GM12878 (cell line): ENCODE measurements around the gene ZNRF3. TPM values are rescaled to one million over a fixed set of nuclear protein-coding genes. Genes with fewer than 3 reads are reported as not detected.

Source experiments
- ATAC-seq: fragments of 200-7000 bp; cut with Tn5 transposase; 3 replicates; pipeline ENCODE4 v1.9.1; 2020; ENCODE audit warnings: mild to moderate bottlenecking, moderate library complexity
- BruUV-seq: library from RNA; stranded (reverse); fragments of 400-500 nt; replicated peaks from 2 replicates; lab custom pipeline; 2021; lab: Mats Ljungman, UMichigan
- CTCF ChIA-PET: fragments of 300-600 bp; sonication (Branson Sonifier 250); formaldehyde crosslinking; extraction: SDS; loops from one replicate; lab custom pipeline; 2021; ENCODE audit warnings: inconsistent platforms; lab: Yijun Ruan, JAX
- POLR2A ChIA-PET: fragments of 350-600 bp; formaldehyde crosslinking; extraction: SDS; loops from one replicate; lab custom pipeline; 2021; ENCODE audit warnings: inconsistent platforms; lab: Charles Lee
- RAD21 ChIA-PET: fragments of 300-600 bp; sonication (Branson Sonifier 250); formaldehyde crosslinking; loops from one replicate; lab custom pipeline; 2023; ENCODE audit warnings: antibody characterized with exemption; ENCODE audit not compliant: unreplicated experiment; lab: Charles Lee
- SMC1A ChIA-PET: fragments of 300-600 bp; sonication (Branson Sonifier 250); formaldehyde crosslinking; loops from one replicate; lab custom pipeline; 2023; ENCODE audit not compliant: unreplicated experiment, uncharacterized antibody; lab: Charles Lee
- DNase-seq: peaks from one replicate; pipeline ENCODE4 v3.0.0-alpha.2; 2011; ENCODE audit warnings: low read depth, low spot score
- FAIRE-seq: peaks from 3 replicates; lab custom pipeline; 2011; peaks lifted over from hg19 to GRCh38; lab: Jason Lieb, UNC
- H2AFZ ChIP-seq: 2 replicates; pipeline ENCODE4 v1.6.0; 2011; ENCODE audit warnings: low read depth, low read length, control low read depth; ENCODE audit not compliant: control insufficient read depth
- H3K27ac ChIP-seq: 2 replicates; pipeline ENCODE4 v1.5.1; 2011; ENCODE audit warnings: control low read depth; ENCODE audit not compliant: control insufficient read depth, insufficient read depth
- H3K27me3 ChIP-seq, 2 experiments: replicated peaks in 1 of 2; 2 replicates each; pipeline versions ENCODE4 v1.6.0 to v1.6.1; 2011; ENCODE audit warnings: low read length in 1 of 2; ENCODE audit not compliant: control insufficient read depth in 2 of 2, insufficient read depth in 2 of 2
- H3K36me3 ChIP-seq, 2 experiments: 2 replicates each; pipeline ENCODE4 v1.5.1; 2011; ENCODE audit warnings: low read length in 1 of 2; ENCODE audit not compliant: control insufficient read depth in 2 of 2, insufficient read depth in 2 of 2
- H3K4me1 ChIP-seq: 2 replicates; pipeline ENCODE4 v1.6.1; 2011; ENCODE audit warnings: mild to moderate bottlenecking, low read length, moderate library complexity, mixed read lengths; ENCODE audit not compliant: control insufficient read depth, insufficient read depth
- H3K4me2 ChIP-seq: 2 replicates; pipeline ENCODE4 v1.6.0; 2011; ENCODE audit warnings: control low read depth; ENCODE audit not compliant: control insufficient read depth, insufficient read depth
- H3K4me3 ChIP-seq: fragments of 200-600 bp; sonication (generic); 2 replicates; pipeline ENCODE4 v1.5.1; 2016
- H3K79me2 ChIP-seq: 2 replicates; pipeline ENCODE4 v1.6.0; 2011; ENCODE audit warnings: low read length; ENCODE audit not compliant: control insufficient read depth, insufficient read depth
- H3K9ac ChIP-seq: 2 replicates; pipeline ENCODE4 v1.8.0; 2011; ENCODE audit warnings: low read length, control low read depth, mixed read lengths; ENCODE audit not compliant: control insufficient read depth, insufficient read depth
- H3K9me3 ChIP-seq: replicated peaks from 3 replicates; pipeline ENCODE4 v1.5.1; 2011; ENCODE audit warnings: mild to moderate bottlenecking, low read length; ENCODE audit not compliant: control insufficient read depth, insufficient read depth
- H4K20me1 ChIP-seq: 2 replicates; pipeline ENCODE4 v1.6.0; 2011; ENCODE audit not compliant: control insufficient read depth, insufficient read depth
- CEBPB ChIP-seq, 2 experiments: fragments of 150-350 bp in 1 of 2; IDR thresholded peaks; 2 replicates each; pipeline ENCODE4 v1.6.1; 2012 to 2014; ENCODE audit warnings: low read depth in 2 of 2, low read length in 2 of 2, borderline replicate concordance in 1 of 2, inconsistent platforms in 1 of 2
- CHD4 ChIP-seq: fragments of 200-600 bp; sonication (generic); IDR thresholded peaks from 2 replicates; pipeline ENCODE4 v1.6.1; 2016; ENCODE audit warnings: mild to moderate bottlenecking
- GABPA ChIP-seq: IDR thresholded peaks from 2 replicates; pipeline ENCODE4 v1.6.1; 2014; ENCODE audit warnings: antibody characterized with exemption, low read depth, mild to moderate bottlenecking, inconsistent platforms
- IKZF1 ChIP-seq: fragments of 450-650 bp; conservative IDR thresholded peaks from 2 replicates; pipeline ENCODE4 v1.6.1; 2017; ENCODE audit warnings: antibody characterized with exemption, mild to moderate bottlenecking
- IRF4 ChIP-seq: IDR thresholded peaks from 2 replicates; pipeline ENCODE4 v1.6.1; 2011; ENCODE audit warnings: low read depth, low read length
- LARP7 ChIP-seq: fragments of 450-650 bp; IDR thresholded peaks from 2 replicates; pipeline ENCODE4 v1.6.1; 2017; ENCODE audit warnings: mild to moderate bottlenecking
- NFIC ChIP-seq: IDR thresholded peaks from 2 replicates; pipeline ENCODE4 v1.6.1; 2012; ENCODE audit warnings: low read depth, mild to moderate bottlenecking, inconsistent platforms, low read length, moderate library complexity
- NR2F1 ChIP-seq: fragments of 450-650 bp; conservative IDR thresholded peaks from 2 replicates; pipeline ENCODE4 v1.6.1; 2017; ENCODE audit warnings: mild to moderate bottlenecking
- SMAD5 ChIP-seq: IDR thresholded peaks from 2 replicates; pipeline ENCODE4 v1.6.1; 2016; ENCODE audit warnings: antibody characterized with exemption, low read depth
- SUZ12 ChIP-seq: fragments of 200-600 bp; sonication (generic); IDR thresholded peaks from one replicate; pipeline ENCODE4 v1.6.1; 2018; ENCODE audit warnings: antibody characterized with exemption, mild to moderate bottlenecking; ENCODE audit not compliant: unreplicated experiment
- TCF12 ChIP-seq: IDR thresholded peaks from 2 replicates; pipeline ENCODE4 v1.6.1; 2011; ENCODE audit warnings: low read depth, mild to moderate bottlenecking, low read length
- WGBS: methylation state at CpG from one replicate; pipeline ENCODE4 v1.1.6; 2016; ENCODE audit warnings: low lambda C conversion rate; ENCODE audit not compliant: insufficient replicate concordance, insufficient coverage; ENCODE audit errors: missing lambda C conversion rate; 5-methylcytosine and 5-hydroxymethylcytosine counted together
- in situ Hi-C: fragments of 300-500 bp; cut with MboI; formaldehyde crosslinking; loops from 9 replicates; pipeline ENCODE4 v1.14.3; 2018; ENCODE audit warnings: mixed read lengths
- intact Hi-C: fragments of 100-400 bp; cut with micrococcal nuclease; formaldehyde crosslinking; loops from one replicate; pipeline ENCODE4 v1.14.2; 2022; ENCODE audit not compliant: unreplicated experiment
- polyA plus RNA-seq, 11 experiments: library from polyadenylated mRNA; depleted of rRNA in 4 of 11; unstranded in 6 of 11; stranded (reverse) in 5 of 11; fragments of >200 nt; fragmentation: Nextera tagmentation in 4 of 11; fragmentation: Illumina TruSeq in 1 of 11; extraction: Ambion mirVana in 4 of 11; extraction: Trizol in 1 of 11; gene quantifications; 1 replicate in 1 of 11; 2 replicates in 10 of 11; pipeline versions ENCODE4 v1.2.1 to v1.2.3, GENCODE V29; 2011 to 2016; ENCODE audit warnings: inconsistent platforms in 2 of 11, missing spikeins in 2 of 11, low read depth in 1 of 11
- total RNA-seq, 4 experiments: library from RNA; depleted of rRNA in 3 of 4; stranded (reverse); fragments of >200 nt in 3 of 4; fragmentation: Illumina TruSeq in 1 of 4; extraction: Trizol in 1 of 4; gene quantifications; 2 replicates each; pipeline versions ENCODE4 v1.2.1 to v1.2.3, GENCODE V29; 2013 to 2021
- TF ChIP-seq, protein P1 (sequence below): IDR thresholded peaks from 2 replicates; pipeline ENCODE4 v1.6.1; 2012; ENCODE audit warnings: low read length, inconsistent platforms
- TF ChIP-seq, protein P2 (sequence below): fragments of 450-650 bp; IDR thresholded peaks from 2 replicates; pipeline ENCODE4 v1.6.1; 2016; ENCODE audit warnings: mild to moderate bottlenecking
- TF ChIP-seq, protein P3 (sequence below): fragments of 450-650 bp; formaldehyde crosslinking; IDR thresholded peaks from 2 replicates; pipeline ENCODE4 v1.4.0; 2020; ENCODE audit warnings: mild to moderate bottlenecking, moderate library complexity
- TF ChIP-seq, protein P4 (sequence below): fragments of 450-650 bp; IDR thresholded peaks from 2 replicates; pipeline ENCODE4 v1.6.1; 2014; ENCODE audit warnings: mild to moderate bottlenecking

The ZNRF3 gene
- total and polyA plus RNA-seq, 10 of the 15 experiments (the other 5 are each of a cell fraction or from before 2014, with no cell fraction given), result 0.05 to 2.4 (median 0.46) TPM

DNA sequence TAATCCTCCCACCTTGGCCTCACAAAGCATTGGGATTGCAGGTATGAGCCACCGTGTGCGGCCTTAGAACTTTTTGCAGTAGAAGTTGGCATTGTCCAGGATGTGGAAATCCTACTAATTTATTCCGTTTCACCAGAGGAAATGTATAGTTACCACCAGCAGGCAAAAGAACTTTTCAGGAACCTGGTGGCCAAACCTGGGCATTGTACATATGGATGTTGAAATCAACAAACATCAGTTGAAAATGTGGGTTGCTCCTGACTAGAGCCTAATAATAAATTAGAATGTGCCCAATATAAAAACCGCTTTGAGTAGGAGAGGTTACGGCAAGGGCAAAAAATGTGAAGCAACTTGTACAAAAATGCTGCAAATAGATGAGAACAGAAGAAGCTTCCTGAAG, 42.3 kb upstream of the ZNRF3 start:
- Histone ChIP-seq H3K4me3 (no peak overlapping the region), H3K36me3 (no peaks in the 10 kb centered on the region), H3K4me1 (no peaks in the 10 kb centered on the region), H3K9ac (no peak overlapping the region), H2AFZ (no peak overlapping the region), H4K20me1 (no peaks in the 10 kb centered on the region), H3K27ac (no peak overlapping the region), H3K27me3 (no peaks in the 10 kb centered on the region), H3K9me3 (no peaks in the 10 kb centered on the region; the same call in 2 of the 3 replicates), H3K79me2 (no peaks in the 10 kb centered on the region), H3K4me2 (no peak overlapping the region)
- FAIRE-seq (no peak), DNase-seq (no peak), ATAC-seq (no peak)
- ChIA-PET POLR2A (no interaction called here), RAD21 (no interaction called here), CTCF (no interaction called here), SMC1A (no interaction called here)
- intact Hi-C loops (no loop called here), in situ Hi-C loops (no loop called here)
- BruUV-seq, result no TSS peak
- WGBS, result 95% methylated on average over 5 of the region's 5 CpGs
- TF ChIP-seq NR2F1 (no peak), IRF4 (no peak), CHD4 (no peak), SUZ12 (no peak), GABPA (no peak), LARP7 (no peak), CEBPB (IDR thresholded peaks at IDR 0.05; ENCODE audit: borderline replicate concordance in 1 of 2, low read depth in 2 of 2, low read length in 2 of 2) (no peak), TCF12 (no peak), SMAD5 (no peak), IKZF1 (no peak), NFIC (no peak)
- TF ChIP-seq, protein P1, sequence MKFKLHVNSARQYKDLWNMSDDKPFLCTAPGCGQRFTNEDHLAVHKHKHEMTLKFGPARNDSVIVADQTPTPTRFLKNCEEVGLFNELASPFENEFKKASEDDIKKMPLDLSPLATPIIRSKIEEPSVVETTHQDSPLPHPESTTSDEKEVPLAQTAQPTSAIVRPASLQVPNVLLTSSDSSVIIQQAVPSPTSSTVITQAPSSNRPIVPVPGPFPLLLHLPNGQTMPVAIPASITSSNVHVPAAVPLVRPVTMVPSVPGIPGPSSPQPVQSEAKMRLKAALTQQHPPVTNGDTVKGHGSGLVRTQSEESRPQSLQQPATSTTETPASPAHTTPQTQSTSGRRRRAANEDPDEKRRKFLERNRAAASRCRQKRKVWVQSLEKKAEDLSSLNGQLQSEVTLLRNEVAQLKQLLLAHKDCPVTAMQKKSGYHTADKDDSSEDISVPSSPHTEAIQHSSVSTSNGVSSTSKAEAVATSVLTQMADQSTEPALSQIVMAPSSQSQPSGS, result no peak
- TF ChIP-seq, protein P2, sequence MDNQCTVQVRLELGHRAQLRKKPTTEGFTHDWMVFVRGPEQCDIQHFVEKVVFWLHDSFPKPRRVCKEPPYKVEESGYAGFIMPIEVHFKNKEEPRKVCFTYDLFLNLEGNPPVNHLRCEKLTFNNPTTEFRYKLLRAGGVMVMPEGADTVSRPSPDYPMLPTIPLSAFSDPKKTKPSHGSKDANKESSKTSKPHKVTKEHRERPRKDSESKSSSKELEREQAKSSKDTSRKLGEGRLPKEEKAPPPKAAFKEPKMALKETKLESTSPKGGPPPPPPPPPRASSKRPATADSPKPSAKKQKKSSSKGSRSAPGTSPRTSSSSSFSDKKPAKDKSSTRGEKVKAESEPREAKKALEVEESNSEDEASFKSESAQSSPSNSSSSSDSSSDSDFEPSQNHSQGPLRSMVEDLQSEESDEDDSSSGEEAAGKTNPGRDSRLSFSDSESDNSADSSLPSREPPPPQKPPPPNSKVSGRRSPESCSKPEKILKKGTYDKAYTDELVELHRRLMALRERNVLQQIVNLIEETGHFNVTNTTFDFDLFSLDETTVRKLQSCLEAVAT, result no peak
- TF ChIP-seq, protein P3, sequence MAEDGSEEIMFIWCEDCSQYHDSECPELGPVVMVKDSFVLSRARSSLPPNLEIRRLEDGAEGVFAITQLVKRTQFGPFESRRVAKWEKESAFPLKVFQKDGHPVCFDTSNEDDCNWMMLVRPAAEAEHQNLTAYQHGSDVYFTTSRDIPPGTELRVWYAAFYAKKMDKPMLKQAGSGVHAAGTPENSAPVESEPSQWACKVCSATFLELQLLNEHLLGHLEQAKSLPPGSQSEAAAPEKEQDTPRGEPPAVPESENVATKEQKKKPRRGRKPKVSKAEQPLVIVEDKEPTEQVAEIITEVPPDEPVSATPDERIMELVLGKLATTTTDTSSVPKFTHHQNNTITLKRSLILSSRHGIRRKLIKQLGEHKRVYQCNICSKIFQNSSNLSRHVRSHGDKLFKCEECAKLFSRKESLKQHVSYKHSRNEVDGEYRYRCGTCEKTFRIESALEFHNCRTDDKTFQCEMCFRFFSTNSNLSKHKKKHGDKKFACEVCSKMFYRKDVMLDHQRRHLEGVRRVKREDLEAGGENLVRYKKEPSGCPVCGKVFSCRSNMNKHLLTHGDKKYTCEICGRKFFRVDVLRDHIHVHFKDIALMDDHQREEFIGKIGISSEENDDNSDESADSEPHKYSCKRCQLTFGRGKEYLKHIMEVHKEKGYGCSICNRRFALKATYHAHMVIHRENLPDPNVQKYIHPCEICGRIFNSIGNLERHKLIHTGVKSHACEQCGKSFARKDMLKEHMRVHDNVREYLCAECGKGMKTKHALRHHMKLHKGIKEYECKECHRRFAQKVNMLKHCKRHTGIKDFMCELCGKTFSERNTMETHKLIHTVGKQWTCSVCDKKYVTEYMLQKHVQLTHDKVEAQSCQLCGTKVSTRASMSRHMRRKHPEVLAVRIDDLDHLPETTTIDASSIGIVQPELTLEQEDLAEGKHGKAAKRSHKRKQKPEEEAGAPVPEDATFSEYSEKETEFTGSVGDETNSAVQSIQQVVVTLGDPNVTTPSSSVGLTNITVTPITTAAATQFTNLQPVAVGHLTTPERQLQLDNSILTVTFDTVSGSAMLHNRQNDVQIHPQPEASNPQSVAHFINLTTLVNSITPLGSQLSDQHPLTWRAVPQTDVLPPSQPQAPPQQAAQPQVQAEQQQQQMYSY (CRISPR knock-in tag), result no peak
- TF ChIP-seq, protein P4, sequence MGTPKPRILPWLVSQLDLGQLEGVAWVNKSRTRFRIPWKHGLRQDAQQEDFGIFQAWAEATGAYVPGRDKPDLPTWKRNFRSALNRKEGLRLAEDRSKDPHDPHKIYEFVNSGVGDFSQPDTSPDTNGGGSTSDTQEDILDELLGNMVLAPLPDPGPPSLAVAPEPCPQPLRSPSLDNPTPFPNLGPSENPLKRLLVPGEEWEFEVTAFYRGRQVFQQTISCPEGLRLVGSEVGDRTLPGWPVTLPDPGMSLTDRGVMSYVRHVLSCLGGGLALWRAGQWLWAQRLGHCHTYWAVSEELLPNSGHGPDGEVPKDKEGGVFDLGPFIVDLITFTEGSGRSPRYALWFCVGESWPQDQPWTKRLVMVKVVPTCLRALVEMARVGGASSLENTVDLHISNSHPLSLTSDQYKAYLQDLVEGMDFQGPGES, result no peak
- TF ChIP-seq, all 136 proteins: peak for 0
